GM18507 (cell line): Measurements from ENCODE around the gene OR11H12.
"Not testable (repeated sequence)": the region's sequence is repeated elsewhere in the genome, so short reads cannot be mapped to it uniquely, and the experiment has no call there.

Experiments used
- DNase-seq: peaks from one replicate; pipeline ENCODE4 v3.0.0; 2011; ENCODE audit warnings: low read depth; ENCODE audit not compliant: insufficient read length; ENCODE audit errors: extremely low spot score
- FAIRE-seq: peaks from 2 replicates; lab custom pipeline; 2011; peaks lifted over from hg19 to GRCh38; lab: Jason Lieb, UNC

OR11H12 gene

GRCh38 chr14:18600817-18601216 lies at the start of gene OR11H12:
OR11H12 (plus strand) TSS chr14:18601117; CDS start chr14:18601117, 0 bp downstream.
- not testable (repeated sequence) for FAIRE-seq, DNase-seq

- not testable (repeated sequence) for DNase-seq, FAIRE-seq
Observed at GRCh38 chr14:18582908-18583307, 18.0 kb upstream of the OR11H12 start.

GRCh38 chr14:18626610-18627213 lies 25.8 kb downstream of the OR11H12 start:
- DNase-seq, FAIRE-seq: not testable (repeated sequence)

GRCh38 chr14:18636066-18636465 lies 35.1 kb downstream of the OR11H12 start:
- FAIRE-seq, result not testable (repeated sequence)

GRCh38 chr14:18638032-18638431 lies 37.1 kb downstream of the OR11H12 start:
- not testable (repeated sequence) for FAIRE-seq, DNase-seq

More at GRCh38 chr14:18636066-18636465, 35.1 kb downstream of the OR11H12 start:
- DNase-seq, result not testable (repeated sequence)

- FAIRE-seq, DNase-seq: not testable (repeated sequence)
Observed at GRCh38 chr14:18638785-18639184, 37.9 kb downstream of the OR11H12 start.

- not testable (repeated sequence) for DNase-seq, FAIRE-seq
Observed at GRCh38 chr14:18646075-18646730, 45.3 kb downstream of the OR11H12 start.
